Osteoblast (primary cell): Measurements from ENCODE around the gene AFF3. TPM values are rescaled to one million over a fixed set of nuclear protein-coding genes. Genes with fewer than 3 reads are reported as not detected.

Experiments
- DNase-seq: peaks from one replicate; pipeline ENCODE4 v3.0.0; 2011; ENCODE audit warnings: low spot score, mixed read lengths; ENCODE audit not compliant: insufficient read length; ENCODE audit errors: missing footprints
- H2AFZ ChIP-seq: 2 replicates; pipeline ENCODE4 v1.6.0; 2011; ENCODE audit warnings: mild to moderate bottlenecking, low read length
- H3K27ac ChIP-seq: 2 replicates; pipeline ENCODE4 v1.5.1; 2011; ENCODE audit warnings: mild to moderate bottlenecking, low read depth, low read length, moderate library complexity
- H3K27me3 ChIP-seq: 2 replicates; pipeline ENCODE4 v1.6.0; 2012; ENCODE audit warnings: mild to moderate bottlenecking, control low read depth, inconsistent platforms, low read length, moderate library complexity; ENCODE audit not compliant: insufficient read depth
- H3K36me3 ChIP-seq: 2 replicates; pipeline ENCODE4 v1.5.1; 2011; ENCODE audit warnings: mild to moderate bottlenecking, low read length, control low read depth, moderate library complexity; ENCODE audit not compliant: insufficient read depth
- H3K4me1 ChIP-seq: 2 replicates; pipeline ENCODE4 v1.5.1; 2011; ENCODE audit warnings: mild to moderate bottlenecking, low read length, control low read depth, moderate library complexity; ENCODE audit not compliant: insufficient read depth
- H3K4me2 ChIP-seq: 2 replicates; pipeline ENCODE4 v1.6.0; 2011; ENCODE audit warnings: mild to moderate bottlenecking, low read length; ENCODE audit not compliant: insufficient read depth
- H3K4me3 ChIP-seq: fragments of 200-600 bp; sonication (generic); 3 replicates; pipeline ENCODE4 v1.5.1; 2012; ENCODE audit warnings: mild to moderate bottlenecking, low read length, inconsistent platforms; ENCODE audit not compliant: insufficient read depth
- H3K79me2 ChIP-seq: 2 replicates; pipeline ENCODE4 v1.6.0; 2012; ENCODE audit warnings: mild to moderate bottlenecking, low read length, control low read depth, inconsistent platforms; ENCODE audit not compliant: insufficient read depth
- H3K9me3 ChIP-seq: 2 replicates; pipeline ENCODE4 v1.5.1; 2011; ENCODE audit warnings: low read depth, low read length, control low read depth
- H4K20me1 ChIP-seq: 2 replicates; pipeline ENCODE4 v1.6.0; 2012; ENCODE audit warnings: mild to moderate bottlenecking, low read length, control low read depth; ENCODE audit not compliant: insufficient read depth
- CTCF ChIP-seq: IDR thresholded peaks from 2 replicates; pipeline ENCODE4 v1.5.1; 2011; ENCODE audit warnings: mild to moderate bottlenecking, low read depth, low read length, moderate library complexity; ENCODE audit errors: extremely low read depth
- total RNA-seq: library from RNA; depleted of rRNA; stranded (reverse); fragments of >200 nt; gene quantifications from 2 replicates; pipeline ENCODE4 v1.2.3, GENCODE V29; 2012

Gene AFF3
- total RNA-seq, 1 donor = 4.3 TPM

GRCh38 chr2:99613980-99614379 is 528.4 kb downstream of the AFF3 start:
- no peaks in the 10 kb centered on the region for H3K4me1 ChIP-seq
- H3K27ac ChIP-seq = no peak overlapping the region
- no peak for TF ChIP-seq CTCF
- no peak overlapping the region for H3K4me2 ChIP-seq
- H2AFZ ChIP-seq = no peak overlapping the region
- H3K9me3 ChIP-seq = no peaks in the 10 kb centered on the region
- H3K4me3 ChIP-seq = no peak overlapping the region
- H3K36me3 ChIP-seq = no peaks in the 10 kb centered on the region
- DNase-seq = no peak
- no peaks in the 10 kb centered on the region for H4K20me1 ChIP-seq
- no peaks in the 10 kb centered on the region for H3K79me2 ChIP-seq
- no peaks in the 10 kb centered on the region for H3K27me3 ChIP-seq

GRCh38 chr2:99611786-99612185 is 530.6 kb downstream of the AFF3 start:
- Histone ChIP-seq H3K4me3 (no peak overlapping the region), H3K36me3 (no peaks in the 10 kb centered on the region), H3K27ac (no peak overlapping the region), H2AFZ (no peak overlapping the region), H3K4me1 (peaks cover 3% of the 10 kb centered on the region), H3K79me2 (no peaks in the 10 kb centered on the region), H3K4me2 (no peak overlapping the region), H3K9me3 (no peaks in the 10 kb centered on the region), H3K27me3 (no peaks in the 10 kb centered on the region), H4K20me1 (no peaks in the 10 kb centered on the region)
- no peak for DNase-seq
- TF ChIP-seq CTCF = no peak

- Histone ChIP-seq H3K4me3 (no peak overlapping the region), H3K27ac (no peak overlapping the region), H3K27me3 (no peaks in the 10 kb centered on the region), H4K20me1 (no peaks in the 10 kb centered on the region), H3K79me2 (no peaks in the 10 kb centered on the region), H3K4me2 (no peak overlapping the region), H3K36me3 (no peaks in the 10 kb centered on the region), H3K9me3 (no peaks in the 10 kb centered on the region), H2AFZ (no peak overlapping the region), H3K4me1 (peaks cover 3% of the 10 kb centered on the region)
- no peak for DNase-seq
- no peak for TF ChIP-seq CTCF
Observed at GRCh38 chr2:99611034-99611433, 531.4 kb downstream of the AFF3 start.

DNA sequence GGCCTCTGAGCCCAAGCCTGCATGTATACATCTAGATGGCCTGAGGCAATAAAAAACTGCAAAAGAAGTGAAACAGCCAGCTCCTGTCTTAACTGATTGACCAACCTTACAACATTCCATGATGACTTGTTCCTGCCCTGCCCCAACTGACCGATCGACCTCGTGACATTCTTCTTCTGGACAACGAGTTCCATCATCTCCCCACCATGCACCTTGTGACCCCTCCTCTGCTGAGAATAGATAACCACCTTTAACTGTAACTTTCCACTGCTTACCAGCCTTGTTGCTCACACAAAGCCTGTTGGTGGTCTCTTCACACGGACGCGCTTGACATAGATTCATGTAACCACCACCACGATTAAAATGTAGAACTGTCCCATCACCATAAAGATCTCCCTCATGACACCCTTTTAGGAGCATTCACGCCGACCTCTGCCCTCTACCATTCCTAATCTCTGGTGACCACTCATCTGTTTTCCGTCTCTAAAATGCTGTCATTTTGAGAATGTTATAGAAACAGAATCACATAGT is 532.5 kb downstream of the AFF3 start:
- Histone ChIP-seq H4K20me1 (no peaks in the 10 kb centered on the region), H3K4me1 (peaks cover 10% of the 10 kb centered on the region), H3K4me3 (no peak overlapping the region), H3K27ac (no peak overlapping the region), H3K4me2 (no peak overlapping the region), H2AFZ (no peak overlapping the region), H3K9me3 (no peaks in the 10 kb centered on the region), H3K27me3 (no peaks in the 10 kb centered on the region), H3K36me3 (no peaks in the 10 kb centered on the region), H3K79me2 (no peaks in the 10 kb centered on the region)
- TF ChIP-seq CTCF = no peak
- no peak for DNase-seq
